GM12873 (cell line): ENCODE measurements around the gene SERP1.

Source experiments
- TF ChIP-seq, protein P1 (sequence below): IDR thresholded peaks from 2 replicates; pipeline ENCODE4 v1.5.1; 2012; ENCODE audit warnings: low read depth, mild to moderate bottlenecking, moderate library complexity, low read length, control low read depth; ENCODE audit not compliant: insufficient read depth; ENCODE audit errors: missing control alignments

Gene SERP1

DNA sequence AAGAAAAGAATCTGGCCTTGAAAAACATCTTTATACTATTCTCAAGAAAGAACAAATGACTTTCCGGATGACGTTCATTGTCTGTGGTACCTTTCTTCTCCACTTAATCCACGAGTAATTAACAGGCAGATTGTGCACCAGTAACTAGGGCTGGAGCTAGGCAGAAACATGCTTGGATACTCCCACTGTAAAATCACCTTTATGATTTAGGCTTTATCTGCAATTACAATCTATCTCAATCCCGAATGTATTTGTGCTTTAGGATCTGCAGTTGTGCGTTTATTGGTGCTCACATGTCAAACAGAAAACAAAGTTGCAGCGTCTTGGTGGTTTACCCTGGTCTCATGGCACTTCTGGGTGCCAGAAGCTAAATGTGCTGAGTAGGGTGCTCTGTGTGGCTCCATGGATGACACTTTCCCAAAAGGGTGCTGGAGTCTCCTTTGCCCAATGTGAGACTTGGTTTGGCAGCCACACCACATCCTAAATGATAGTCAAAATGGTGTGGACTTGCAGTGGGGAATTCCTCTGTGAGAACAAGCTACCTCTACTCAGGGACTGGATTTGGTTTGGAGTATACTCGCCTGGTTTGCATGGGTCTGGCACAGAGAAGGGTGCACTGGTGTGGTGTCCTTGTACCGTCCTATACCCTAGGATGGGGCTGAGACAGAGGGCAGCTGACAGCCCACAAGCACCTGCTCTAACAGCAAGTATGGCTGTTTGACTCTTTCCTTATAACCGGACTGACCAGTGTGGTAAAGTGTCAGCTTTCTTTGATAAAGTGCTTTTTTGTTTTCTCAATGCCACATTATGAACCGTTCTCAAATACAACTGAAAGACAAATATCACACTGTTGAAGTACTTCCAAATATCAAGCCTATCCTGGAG is 7.7 kb downstream of the SERP1 start:
- TF ChIP-seq, protein P1, sequence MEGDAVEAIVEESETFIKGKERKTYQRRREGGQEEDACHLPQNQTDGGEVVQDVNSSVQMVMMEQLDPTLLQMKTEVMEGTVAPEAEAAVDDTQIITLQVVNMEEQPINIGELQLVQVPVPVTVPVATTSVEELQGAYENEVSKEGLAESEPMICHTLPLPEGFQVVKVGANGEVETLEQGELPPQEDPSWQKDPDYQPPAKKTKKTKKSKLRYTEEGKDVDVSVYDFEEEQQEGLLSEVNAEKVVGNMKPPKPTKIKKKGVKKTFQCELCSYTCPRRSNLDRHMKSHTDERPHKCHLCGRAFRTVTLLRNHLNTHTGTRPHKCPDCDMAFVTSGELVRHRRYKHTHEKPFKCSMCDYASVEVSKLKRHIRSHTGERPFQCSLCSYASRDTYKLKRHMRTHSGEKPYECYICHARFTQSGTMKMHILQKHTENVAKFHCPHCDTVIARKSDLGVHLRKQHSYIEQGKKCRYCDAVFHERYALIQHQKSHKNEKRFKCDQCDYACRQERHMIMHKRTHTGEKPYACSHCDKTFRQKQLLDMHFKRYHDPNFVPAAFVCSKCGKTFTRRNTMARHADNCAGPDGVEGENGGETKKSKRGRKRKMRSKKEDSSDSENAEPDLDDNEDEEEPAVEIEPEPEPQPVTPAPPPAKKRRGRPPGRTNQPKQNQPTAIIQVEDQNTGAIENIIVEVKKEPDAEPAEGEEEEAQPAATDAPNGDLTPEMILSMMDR = no peak

DNA sequence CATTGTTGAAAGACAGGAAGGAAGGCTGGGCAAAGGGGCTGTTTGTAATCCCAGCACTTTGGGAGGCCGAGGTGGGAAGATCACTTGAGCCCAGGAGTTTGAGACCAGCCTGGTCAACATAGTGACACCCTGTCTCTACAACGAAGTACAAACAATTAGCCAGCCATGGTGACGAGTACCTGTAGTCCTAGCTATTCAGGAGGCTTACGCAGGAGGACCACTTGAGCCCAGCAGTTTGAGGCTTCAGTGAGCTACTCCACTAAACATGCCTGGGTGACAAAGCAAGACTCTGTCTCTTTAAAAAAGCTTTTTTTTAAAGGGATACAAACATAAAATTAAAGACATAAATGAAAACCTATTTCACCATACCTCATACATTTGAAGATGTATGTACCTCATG is 11.1 kb downstream of the SERP1 start:
- TF ChIP-seq, protein P1 = no peak

DNA sequence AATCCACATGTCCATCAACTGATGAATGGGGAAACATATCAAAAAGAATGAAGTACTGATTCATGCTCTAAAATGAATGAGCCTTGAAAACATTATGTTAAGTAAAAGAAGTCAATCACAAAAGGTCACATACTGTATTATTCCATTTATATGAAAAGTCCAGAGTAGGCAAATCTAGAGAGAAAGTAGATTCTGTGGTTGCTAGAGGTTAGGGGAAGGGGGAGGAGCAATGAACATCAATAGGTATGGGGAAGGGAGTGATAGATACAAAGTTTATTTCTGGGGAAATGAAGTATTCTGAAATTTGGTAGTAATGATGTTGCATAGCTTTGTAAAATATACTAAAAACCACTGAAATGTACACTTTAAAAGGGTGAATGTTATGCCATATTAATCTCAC is 14.5 kb downstream of the SERP1 start:
- TF ChIP-seq, protein P1 = no peak

DNA sequence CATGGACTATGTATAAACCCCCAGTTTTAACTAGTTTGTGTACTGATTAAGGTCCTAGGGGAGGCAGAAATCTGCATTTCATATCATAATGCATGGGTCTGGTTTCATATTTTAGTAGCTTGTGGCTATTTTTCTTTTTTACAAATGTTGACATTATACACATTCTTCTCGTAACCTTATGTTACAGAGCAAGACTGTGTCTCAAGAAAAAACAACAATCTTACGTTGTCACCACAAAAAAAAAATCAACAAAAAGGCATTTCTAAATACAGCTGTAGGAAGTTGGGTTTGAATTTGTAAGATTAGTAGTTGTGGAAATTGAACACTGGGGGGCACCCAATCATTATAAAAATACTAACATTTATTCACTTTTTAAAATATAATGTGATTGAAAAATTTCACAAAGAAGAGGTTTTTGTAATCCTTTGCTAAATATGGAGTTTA is 17.9 kb downstream of the SERP1 start:
- TF ChIP-seq, protein P1 = peak; percentile 20

DNA sequence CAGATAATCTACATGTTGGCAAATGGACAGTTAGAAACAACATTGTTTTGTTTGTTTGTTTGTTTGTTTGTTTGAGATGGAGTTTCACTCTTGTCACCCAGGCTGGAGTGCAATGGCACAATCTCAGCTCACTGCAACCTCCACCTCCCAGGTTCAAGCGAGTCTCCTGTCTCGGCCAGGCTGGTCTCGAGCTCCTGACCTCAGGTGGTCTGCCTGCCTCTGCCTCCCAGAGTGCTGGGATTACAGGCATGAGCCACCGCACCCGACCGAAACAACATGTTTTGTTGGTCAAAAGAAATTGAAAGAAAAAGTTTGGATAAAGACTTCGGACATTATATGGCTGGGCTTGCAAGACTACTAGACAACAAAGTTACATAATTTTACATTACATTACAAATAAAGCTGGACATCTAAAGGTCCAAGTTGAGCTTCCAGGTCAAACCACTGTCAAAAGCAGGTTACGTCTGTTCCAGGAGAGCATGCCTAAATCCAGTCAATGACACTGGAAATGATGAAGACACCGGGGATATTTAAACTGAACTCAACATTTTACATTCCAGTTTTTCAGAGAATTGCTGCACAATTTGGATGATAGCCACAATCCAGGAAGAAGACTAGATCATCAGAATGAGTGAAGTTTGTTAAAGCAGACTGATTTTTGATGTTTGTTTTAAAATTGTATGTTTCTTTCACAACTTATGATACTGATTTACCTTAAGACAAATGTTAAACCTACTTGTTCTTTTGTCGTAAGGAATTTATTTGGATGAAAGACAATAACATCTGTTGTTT is 18.6 kb downstream of the SERP1 start:
- TF ChIP-seq, protein P1 = no peak

DNA sequence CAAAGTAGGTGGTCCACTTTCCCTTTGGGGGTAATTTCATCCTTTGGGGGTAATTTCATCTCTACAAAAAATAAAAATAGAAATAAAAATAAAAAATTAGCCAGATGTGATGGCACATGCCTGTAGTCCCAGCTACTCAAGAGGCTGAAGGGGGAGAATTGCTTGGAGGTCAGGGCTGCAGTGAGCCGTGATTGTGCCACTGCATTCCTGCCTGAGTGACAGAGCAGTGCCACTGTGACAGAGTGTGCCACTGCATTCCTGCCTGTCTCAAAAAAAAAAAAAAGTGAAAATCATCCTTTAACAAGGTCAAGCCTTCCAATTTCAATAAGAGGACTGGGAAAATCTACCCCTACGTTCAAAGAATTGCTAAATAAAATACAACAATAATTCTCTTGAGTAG is 22.8 kb downstream of the SERP1 start:
- TF ChIP-seq, protein P1 = no peak

DNA sequence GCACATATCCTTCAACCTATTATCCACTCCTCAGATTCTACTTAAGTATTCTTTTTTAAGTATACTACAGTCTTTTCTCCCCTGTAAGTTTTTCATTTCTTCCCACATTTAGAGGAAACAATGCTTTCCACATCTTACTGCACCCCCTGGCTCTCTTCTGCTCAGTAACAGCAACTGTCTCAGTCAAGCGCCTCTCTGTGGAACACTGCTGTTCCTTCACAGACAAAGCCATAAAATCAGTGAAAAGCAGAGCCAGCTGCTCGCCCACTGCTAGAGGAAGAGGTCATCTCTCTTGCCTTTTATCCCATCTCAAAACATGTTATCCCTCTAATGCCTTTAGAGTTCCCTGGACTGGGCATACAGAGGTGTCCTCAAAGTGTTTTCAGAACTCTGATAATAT is 24.8 kb downstream of the SERP1 start:
- TF ChIP-seq, protein P1 = no peak
